Smooth muscle cell (in vitro differentiated cells): ENCODE results near the gene NCKAP5. TPM values are rescaled to one million over a fixed set of nuclear protein-coding genes. Genes with fewer than 3 reads are reported as not detected.

Experiments used
- DNase-seq: peaks from one replicate; lab custom pipeline; 2025; ENCODE audit not compliant: unreplicated experiment; lab: John Stamatoyannopoulos, UW
- H2AFZ ChIP-seq: fragments of 200-600 bp; sonication (generic); 2 replicates; pipeline ENCODE4 v1.6.0; 2016; ENCODE audit warnings: antibody characterized with exemption, low read depth, mild to moderate bottlenecking
- H3F3A ChIP-seq: fragments of 200-600 bp; sonication (generic); 2 replicates; pipeline ENCODE4 v1.6.0; 2017; ENCODE audit warnings: antibody characterized with exemption, low read depth
- H3K27ac ChIP-seq: fragments of 200-600 bp; sonication (generic); 2 replicates; pipeline ENCODE4 v1.5.1; 2016; ENCODE audit warnings: low read depth, mild to moderate bottlenecking
- H3K27me3 ChIP-seq: fragments of 200-600 bp; sonication (generic); 2 replicates; pipeline ENCODE4 v1.6.1; 2016; ENCODE audit warnings: low read depth, mild to moderate bottlenecking
- H3K36me3 ChIP-seq: fragments of 200-600 bp; sonication (generic); 2 replicates; pipeline ENCODE4 v1.5.1; 2016; ENCODE audit warnings: low read depth
- H3K4me1 ChIP-seq: fragments of 200-600 bp; sonication (generic); 2 replicates; pipeline ENCODE4 v1.5.1; 2016; ENCODE audit warnings: low read depth
- H3K4me2 ChIP-seq: fragments of 200-600 bp; sonication (generic); 2 replicates; pipeline ENCODE4 v1.6.0; 2016; ENCODE audit warnings: mild to moderate bottlenecking
- H3K4me3 ChIP-seq: fragments of 200-600 bp; sonication (generic); 2 replicates; pipeline ENCODE4 v1.5.1; 2016; ENCODE audit warnings: mild to moderate bottlenecking
- H3K79me2 ChIP-seq: fragments of 200-600 bp; sonication (generic); 2 replicates; pipeline ENCODE4 v1.6.0; 2016; ENCODE audit warnings: low read depth, mild to moderate bottlenecking
- H3K9ac ChIP-seq: fragments of 200-600 bp; sonication (generic); 2 replicates; pipeline ENCODE4 v1.6.0; 2016; ENCODE audit warnings: low read depth
- H3K9me3 ChIP-seq: fragments of 200-600 bp; sonication (generic); replicated peaks from 2 replicates; pipeline ENCODE4 v1.5.1; 2016; ENCODE audit warnings: low read depth
- H4K20me1 ChIP-seq: fragments of 200-600 bp; sonication (generic); 2 replicates; pipeline ENCODE4 v1.6.0; 2016; ENCODE audit warnings: low read depth
- CTCF ChIP-seq: fragments of 200-600 bp; sonication (generic); IDR thresholded peaks from 2 replicates; pipeline ENCODE4 v1.5.1; 2017; ENCODE audit warnings: borderline replicate concordance, mild to moderate bottlenecking, antibody characterized with exemption; ENCODE audit not compliant: insufficient read depth, poor library complexity, severe bottlenecking
- WGBS: methylation state at CpG from one replicate; pipeline ENCODE4 v1.1.7; 2016; ENCODE audit warnings: low lambda C conversion rate; 5-methylcytosine and 5-hydroxymethylcytosine counted together
- polyA plus RNA-seq: library from polyadenylated mRNA; unstranded; fragments of >200 nt; fragmentation: Nextera tagmentation; extraction: Ambion mirVana; gene quantifications from 2 replicates; pipeline ENCODE4 v1.2.1, GENCODE V29; 2016
- total RNA-seq: library from RNA; depleted of rRNA; stranded (reverse); fragments of >200 nt; gene quantifications from 2 replicates; pipeline ENCODE4 v1.2.3, GENCODE V29; 2014

NCKAP5 gene
- total and polyA plus RNA-seq, 2 experiments from 2014 or later: 4.6 to 9.5 TPM

DNA sequence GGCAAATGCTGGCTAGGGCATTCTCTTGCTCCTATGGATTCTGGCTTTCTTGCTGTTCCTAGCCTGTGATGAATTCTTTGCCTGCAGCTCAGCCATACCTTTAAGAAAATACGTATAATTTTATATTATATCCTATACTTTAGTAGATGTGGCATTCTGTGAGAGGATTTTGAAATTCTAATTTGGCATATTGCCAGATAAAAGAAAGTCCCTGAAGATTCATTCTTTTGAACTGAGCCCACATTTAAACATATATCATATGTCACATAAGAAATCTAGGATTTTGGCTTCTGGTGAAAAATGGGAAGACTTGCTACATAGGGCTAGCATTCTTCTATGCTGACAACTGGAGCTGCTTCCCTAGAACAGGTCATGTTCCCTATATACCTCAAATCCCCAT, 806.8 kb downstream of the NCKAP5 start:
- Histone ChIP-seq H3K4me1 (peaks cover 3% of the 10 kb centered on the region), H2AFZ (no peak overlapping the region), H3K79me2 (no peaks in the 10 kb centered on the region), H3K27me3 (no peaks in the 10 kb centered on the region), H3K27ac (no peak overlapping the region), H3K4me2 (no peak overlapping the region), H3K36me3 (no peaks in the 10 kb centered on the region), H3K9me3 (no peaks in the 10 kb centered on the region), H3K4me3 (no peak overlapping the region), H3K9ac (no peak overlapping the region), H4K20me1 (no peaks in the 10 kb centered on the region), H3F3A (no peaks in the 10 kb centered on the region)
- no peak for DNase-seq
- TF ChIP-seq CTCF: no peak
- 96% methylated on average over 1 of the region's 1 CpG for WGBS

DNA sequence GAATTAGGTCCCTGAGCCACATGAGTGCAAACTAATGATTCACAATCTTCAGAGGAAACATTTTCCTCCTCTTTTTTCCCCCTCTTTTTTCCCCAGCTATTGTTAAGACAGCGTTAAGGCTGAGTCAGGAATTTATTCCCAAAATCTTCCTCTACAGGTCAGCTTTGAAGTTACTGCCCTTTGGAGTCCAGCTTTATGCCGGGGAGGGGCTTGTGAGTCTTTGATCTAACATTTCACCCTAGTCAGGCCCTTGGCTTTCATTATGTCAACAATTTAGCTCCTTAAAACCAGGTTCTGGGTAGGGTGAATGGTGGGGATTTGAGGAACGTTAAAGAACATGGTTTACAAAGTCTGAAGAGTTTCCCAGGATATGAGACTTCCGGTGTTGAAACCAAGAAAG, 807.3 kb downstream of the NCKAP5 start:
- H2AFZ ChIP-seq: no peak overlapping the region
- no peaks in the 10 kb centered on the region for H3K79me2 ChIP-seq
- peaks cover 3% of the 10 kb centered on the region for H3K4me1 ChIP-seq
- H3K4me2 ChIP-seq: no peak overlapping the region
- no peak for DNase-seq
- no peak for TF ChIP-seq CTCF
- WGBS: 49% methylated on average over 4 of the region's 4 CpGs
- no peak overlapping the region for H3K4me3 ChIP-seq
- no peaks in the 10 kb centered on the region for H4K20me1 ChIP-seq
- H3K9ac ChIP-seq: no peak overlapping the region
- H3K27me3 ChIP-seq: no peaks in the 10 kb centered on the region
- H3K36me3 ChIP-seq: no peaks in the 10 kb centered on the region
- H3F3A ChIP-seq: no peaks in the 10 kb centered on the region
- H3K27ac ChIP-seq: no peak overlapping the region
- H3K9me3 ChIP-seq: no peaks in the 10 kb centered on the region

- Histone ChIP-seq H3K27ac (no peak overlapping the region), H4K20me1 (no peaks in the 10 kb centered on the region), H3K4me2 (no peak overlapping the region), H3K27me3 (no peaks in the 10 kb centered on the region), H3F3A (no peaks in the 10 kb centered on the region), H3K9ac (no peak overlapping the region), H3K4me1 (peaks cover 3% of the 10 kb centered on the region), H3K9me3 (no peaks in the 10 kb centered on the region), H3K4me3 (no peak overlapping the region), H2AFZ (no peak overlapping the region), H3K36me3 (no peaks in the 10 kb centered on the region), H3K79me2 (no peaks in the 10 kb centered on the region)
- no peak for DNase-seq
- TF ChIP-seq CTCF: no peak
Measured at GRCh38 chr2:132760405-132760804, 807.9 kb downstream of the NCKAP5 start.

DNA sequence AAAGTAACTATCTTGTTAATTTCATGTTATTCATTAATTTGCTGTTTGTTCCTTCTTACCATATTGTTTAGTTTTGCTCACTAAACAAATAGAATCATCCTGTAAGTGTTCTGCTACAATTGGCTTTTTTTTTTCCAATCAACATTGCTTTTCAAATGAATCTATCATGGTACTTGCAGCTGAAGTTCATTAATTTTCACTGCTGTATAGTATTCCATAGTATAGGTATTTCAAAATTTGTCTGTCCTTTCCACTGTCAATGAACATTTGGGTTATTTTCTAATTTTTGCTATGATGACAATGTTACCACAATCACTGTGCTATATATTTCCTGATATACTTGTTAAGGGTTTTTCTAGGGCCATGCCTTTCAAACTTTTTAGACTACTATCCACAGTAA, 809.3 kb downstream of the NCKAP5 start:
- no peaks in the 10 kb centered on the region for H3K36me3 ChIP-seq
- H3K27ac ChIP-seq: no peak overlapping the region
- H3K4me3 ChIP-seq: no peak overlapping the region
- peaks cover 3% of the 10 kb centered on the region for H3K4me1 ChIP-seq
- no peaks in the 10 kb centered on the region for H3K27me3 ChIP-seq
- DNase-seq: no peak
- H4K20me1 ChIP-seq: no peaks in the 10 kb centered on the region
- H2AFZ ChIP-seq: no peak overlapping the region
- H3K79me2 ChIP-seq: no peaks in the 10 kb centered on the region
- no peak overlapping the region for H3K4me2 ChIP-seq
- no peaks in the 10 kb centered on the region for H3F3A ChIP-seq
- H3K9ac ChIP-seq: no peak overlapping the region
- TF ChIP-seq CTCF: no peak
- no peaks in the 10 kb centered on the region for H3K9me3 ChIP-seq
